PC-9 (cell line): ENCODE measurements around the gene KIAA1143. TPM values are rescaled to one million over a fixed set of nuclear protein-coding genes. Genes with fewer than 3 reads are reported as not detected.

ENCODE experiments used
- BruUV-seq: library from RNA; stranded (reverse); fragments of 400-500 nt; replicated peaks from 2 replicates; lab custom pipeline; 2021; lab: Mats Ljungman, UMichigan
- CTCF ChIA-PET: fragments of 300-600 bp; sonication (Branson Sonifier 250); formaldehyde crosslinking; loops from one replicate; lab custom pipeline; 2022; ENCODE audit warnings: antibody characterized with exemption; lab: Charles Lee
- POLR2A ChIA-PET: fragments of 300-600 bp; sonication (Branson Sonifier 250); formaldehyde crosslinking; loops from one replicate; lab custom pipeline; 2022; ENCODE audit warnings: antibody characterized with exemption; ENCODE audit not compliant: unreplicated experiment; lab: Charles Lee
- DNase-seq, 2 experiments: peaks; one replicate each; pipeline versions ENCODE4 v3.0.0 to v3.0.0-alpha.2; 2015 to 2022; ENCODE audit warnings: mixed read lengths in 1 of 2
- H2AFZ ChIP-seq: fragments of 200-600 bp; sonication (generic); 2 replicates; pipeline ENCODE4 v1.8.1; 2017; ENCODE audit warnings: antibody characterized with exemption
- H3F3A ChIP-seq: fragments of 200-600 bp; sonication (generic); 2 replicates; pipeline ENCODE4 v1.8.1; 2017; ENCODE audit warnings: antibody characterized with exemption, mild to moderate bottlenecking, low read depth; ENCODE audit not compliant: insufficient read depth
- H3K27ac ChIP-seq: fragments of 200-600 bp; sonication (generic); 2 replicates; pipeline ENCODE4 v1.6.1; 2016; ENCODE audit warnings: mixed run types
- H3K27me3 ChIP-seq: fragments of 200-600 bp; sonication (generic); 2 replicates; pipeline ENCODE4 v1.6.1; 2016; ENCODE audit warnings: low read depth, mixed run types; ENCODE audit not compliant: insufficient read depth
- H3K36me3 ChIP-seq: fragments of 200-600 bp; sonication (generic); 2 replicates; pipeline ENCODE4 v1.6.1; 2016; ENCODE audit warnings: low read depth, mixed run types
- H3K4me1 ChIP-seq: fragments of 200-600 bp; sonication (generic); replicated peaks from 2 replicates; pipeline ENCODE4 v1.6.1; 2016; ENCODE audit warnings: mixed run types; ENCODE audit not compliant: insufficient read depth
- H3K4me2 ChIP-seq: fragments of 200-600 bp; sonication (generic); 2 replicates; pipeline ENCODE4 v1.6.1; 2017; ENCODE audit warnings: mixed run types
- H3K4me3 ChIP-seq: fragments of 200-600 bp; sonication (generic); 2 replicates; pipeline ENCODE4 v1.6.1; 2016; ENCODE audit warnings: mixed run types
- H3K79me2 ChIP-seq: fragments of 200-600 bp; sonication (generic); 2 replicates; pipeline ENCODE4 v1.6.1; 2017; ENCODE audit warnings: low read depth, mixed run types
- H3K9me2 ChIP-seq: fragments of 200-600 bp; sonication (generic); 2 replicates; pipeline ENCODE4 v1.8.1; 2017; ENCODE audit warnings: mild to moderate bottlenecking; ENCODE audit not compliant: insufficient read depth
- H3K9me3 ChIP-seq: fragments of 200-600 bp; sonication (generic); 2 replicates; pipeline ENCODE4 v1.8.1; 2016; ENCODE audit warnings: low read depth; ENCODE audit not compliant: insufficient read depth
- H4K20me1 ChIP-seq: fragments of 200-600 bp; sonication (generic); 2 replicates; pipeline ENCODE4 v1.8.1; 2017; ENCODE audit not compliant: insufficient read depth
- EZH2 ChIP-seq: fragments of 200-600 bp; sonication (generic); IDR thresholded peaks from 2 replicates; pipeline ENCODE4 v1.8.0; 2017; ENCODE audit warnings: antibody characterized with exemption, low read depth
- intact Hi-C: fragments of 100-400 bp; cut with micrococcal nuclease; formaldehyde crosslinking; loops from one replicate; pipeline ENCODE4 v1.10.0; 2022; ENCODE audit not compliant: unreplicated experiment
- total RNA-seq: library from RNA; stranded (reverse); gene quantifications from 2 replicates; pipeline ENCODE4 v1.2.3, GENCODE V29; 2021
- TF ChIP-seq, protein P1 (sequence below): fragments of 200-600 bp; sonication (generic); conservative IDR thresholded peaks from 2 replicates; pipeline ENCODE4 v1.6.1; 2017; ENCODE audit warnings: mixed run types, antibody characterized with exemption, mild to moderate bottlenecking, moderate library complexity

KIAA1143 gene
- total RNA-seq, 1 experiment from 2014 or later = 34.4 TPM

DNA sequence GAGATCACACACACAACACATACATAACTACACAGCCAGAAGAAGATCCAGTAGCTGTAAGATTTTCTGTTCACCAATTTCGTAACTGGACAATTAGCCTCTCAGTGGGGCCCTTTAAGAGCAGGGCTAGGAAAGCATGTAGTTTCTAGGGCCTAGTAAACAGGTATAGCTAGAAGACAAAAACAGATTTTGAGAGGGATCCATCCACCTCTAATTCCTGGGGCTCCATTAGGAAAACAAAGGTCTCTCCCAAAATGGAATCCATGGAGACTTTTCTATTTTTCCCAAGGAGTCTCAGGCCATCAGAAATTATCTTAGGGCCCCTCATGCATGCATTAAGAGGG is 10.7 kb upstream of the KIAA1143 start:
- no TSS peak for BruUV-seq
- H3K79me2 ChIP-seq = no peaks in the 10 kb centered on the region
- POLR2A ChIA-PET = no interaction called here

DNA sequence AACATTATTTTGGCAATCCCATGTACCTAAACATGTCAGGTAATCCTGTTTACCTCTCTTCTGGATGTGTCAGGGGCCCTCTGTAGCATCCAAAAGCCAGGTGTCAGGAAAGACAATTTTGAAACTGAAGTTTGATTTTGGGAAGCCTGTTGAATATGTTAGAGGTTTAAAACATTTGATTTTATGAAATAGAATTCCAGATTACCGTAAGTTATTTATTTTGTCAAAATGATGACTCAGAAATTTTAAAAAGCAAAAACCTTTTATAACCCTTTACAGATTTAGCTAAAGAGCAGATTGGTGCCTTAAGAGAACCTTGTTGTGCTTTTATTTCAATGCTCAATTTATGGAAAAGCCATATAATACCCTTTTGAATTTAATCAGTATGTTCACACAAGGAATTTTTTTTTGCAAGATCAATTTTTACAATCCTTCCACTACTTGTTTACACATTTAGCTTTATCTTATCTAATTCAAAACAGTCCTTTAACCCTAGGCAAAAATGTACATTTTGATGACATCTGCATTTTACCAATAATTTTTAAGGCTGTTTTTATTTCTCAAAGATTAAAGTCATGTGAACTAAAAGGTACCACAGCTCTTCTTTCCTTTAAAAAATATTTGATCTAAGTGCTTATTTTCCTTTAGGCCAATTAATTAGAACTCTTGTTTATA is 10.1 kb upstream of the KIAA1143 start:
- Histone ChIP-seq H3K4me3 (no peak overlapping the region), H3K36me3 (no peaks in the 10 kb centered on the region), H3K9me3 (0 out of 2 replicates have a peak, but pooled peaks cover 3% of the 10 kb centered on the region), H4K20me1 (no peaks in the 10 kb centered on the region), H3K4me1 (no peaks in the 10 kb centered on the region), H3K79me2 (no peaks in the 10 kb centered on the region), H3K4me2 (no peak overlapping the region), H3K27ac (no peak overlapping the region), H3K9me2 (no peaks in the 10 kb centered on the region), H3F3A (no peaks in the 10 kb centered on the region), H3K27me3 (no peaks in the 10 kb centered on the region), H2AFZ (no peak overlapping the region)
- intact Hi-C loops = no loop called here
- no peak for TF ChIP-seq EZH2
- TF ChIP-seq, protein P1, sequence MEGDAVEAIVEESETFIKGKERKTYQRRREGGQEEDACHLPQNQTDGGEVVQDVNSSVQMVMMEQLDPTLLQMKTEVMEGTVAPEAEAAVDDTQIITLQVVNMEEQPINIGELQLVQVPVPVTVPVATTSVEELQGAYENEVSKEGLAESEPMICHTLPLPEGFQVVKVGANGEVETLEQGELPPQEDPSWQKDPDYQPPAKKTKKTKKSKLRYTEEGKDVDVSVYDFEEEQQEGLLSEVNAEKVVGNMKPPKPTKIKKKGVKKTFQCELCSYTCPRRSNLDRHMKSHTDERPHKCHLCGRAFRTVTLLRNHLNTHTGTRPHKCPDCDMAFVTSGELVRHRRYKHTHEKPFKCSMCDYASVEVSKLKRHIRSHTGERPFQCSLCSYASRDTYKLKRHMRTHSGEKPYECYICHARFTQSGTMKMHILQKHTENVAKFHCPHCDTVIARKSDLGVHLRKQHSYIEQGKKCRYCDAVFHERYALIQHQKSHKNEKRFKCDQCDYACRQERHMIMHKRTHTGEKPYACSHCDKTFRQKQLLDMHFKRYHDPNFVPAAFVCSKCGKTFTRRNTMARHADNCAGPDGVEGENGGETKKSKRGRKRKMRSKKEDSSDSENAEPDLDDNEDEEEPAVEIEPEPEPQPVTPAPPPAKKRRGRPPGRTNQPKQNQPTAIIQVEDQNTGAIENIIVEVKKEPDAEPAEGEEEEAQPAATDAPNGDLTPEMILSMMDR = no peak
- ChIA-PET POLR2A (no interaction called here), CTCF (no interaction called here)
- no peak for DNase-seq
- BruUV-seq = no TSS peak

More for the DNA sequence above, 10.7 kb upstream of the KIAA1143 start:
- no peaks in the 10 kb centered on the region for H3K27me3 ChIP-seq
- intact Hi-C loops = no loop called here
- no peaks in the 10 kb centered on the region for H3F3A ChIP-seq
- H3K4me2 ChIP-seq = no peak overlapping the region
- no peak overlapping the region for H2AFZ ChIP-seq
- CTCF ChIA-PET = no interaction called here
- H4K20me1 ChIP-seq = no peaks in the 10 kb centered on the region
- H3K4me3 ChIP-seq = no peak overlapping the region
- H3K9me2 ChIP-seq = no peaks in the 10 kb centered on the region
- 0 out of 2 replicates have a peak, but pooled peaks cover 3% of the 10 kb centered on the region for H3K9me3 ChIP-seq
- no peak for DNase-seq
- TF ChIP-seq EZH2 = no peak
- TF ChIP-seq, protein P1 = no peak
- H3K36me3 ChIP-seq = no peaks in the 10 kb centered on the region
- H3K27ac ChIP-seq = no peak overlapping the region
- H3K4me1 ChIP-seq = no peaks in the 10 kb centered on the region

DNA sequence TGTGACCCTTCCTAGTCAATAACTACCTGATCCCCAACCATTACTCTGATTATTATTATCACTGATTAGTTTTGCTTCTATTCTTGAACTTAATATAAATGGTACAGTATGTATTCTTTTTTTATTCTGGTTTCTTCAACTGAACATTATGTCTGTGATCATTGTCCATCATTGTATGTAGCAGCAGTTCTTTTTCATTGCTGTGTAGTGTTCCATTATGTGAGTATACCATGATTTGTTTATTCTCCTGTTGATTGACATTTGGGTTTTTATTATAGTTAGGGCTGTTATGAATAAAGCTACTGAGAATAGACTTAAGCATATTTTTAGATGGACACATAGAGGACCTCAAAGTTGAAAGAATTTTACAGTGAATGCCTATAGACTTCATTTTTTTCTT is 2.8 kb upstream of the KIAA1143 start:
- Histone ChIP-seq H3K36me3 (peaks cover 3% of the 10 kb centered on the region; the same call in 1 of the 2 replicates), H3K4me2 (no peak overlapping the region), H3F3A (no peaks in the 10 kb centered on the region), H2AFZ (no peak overlapping the region), H3K9me2 (no peaks in the 10 kb centered on the region), H3K4me1 (peaks cover 5% of the 10 kb centered on the region; the same call in 1 of the 2 replicates), H3K9me3 (peaks cover 9% of the 10 kb centered on the region), H3K27ac (no peak overlapping the region), H3K4me3 (no peak overlapping the region), H3K79me2 (peaks cover 39% of the 10 kb centered on the region), H4K20me1 (no peaks in the 10 kb centered on the region), H3K27me3 (no peaks in the 10 kb centered on the region)
- DNase-seq = no peak
- no peak for TF ChIP-seq EZH2
- TF ChIP-seq, protein P1 = no peak
- BruUV-seq = no TSS peak
- intact Hi-C loops = no loop called here
- ChIA-PET POLR2A (no interaction called here), CTCF (no interaction called here)
